GM04504 (cell line): ENCODE results near the gene SAMD10.
"Not testable (repeated sequence)": the region's sequence is repeated elsewhere in the genome, so short reads cannot be mapped to it uniquely, and the experiment has no call there.

ENCODE experiments used
- DNase-seq: peaks from one replicate; pipeline ENCODE4 v3.0.0-alpha.2; 2012; ENCODE audit warnings: low read depth

SAMD10 gene

GRCh38 chr20:64001607-64002011, 22.2 kb upstream of the SAMD10 start:
- DNase-seq: no peak

GRCh38 chr20:64000906-64001305, 21.5 kb upstream of the SAMD10 start:
- no peak for DNase-seq

GRCh38 chr20:63982937-63983336, 3.5 kb upstream of the SAMD10 start:
- DNase-seq: no peak

- peak; percentile 85 for DNase-seq
Measured at GRCh38 chr20:63980806-63981728, 1.6 kb upstream of the SAMD10 start, which contains the start of gene PRPF6. Gene PRPF6 (plus strand): TSS chr20:63981132. CDS start chr20:63981246, 114 bp downstream.

GRCh38 chr20:63980317-63980805, 919 bp upstream of the SAMD10 start:
- DNase-seq: no peak

GRCh38 chr20:63979229-63979556, 249 bp downstream of the SAMD10 start:
- no peak for DNase-seq

GRCh38 chr20:63978319-63979228, 868 bp downstream of the SAMD10 start:
- DNase-seq: no peak

- no peak for DNase-seq
Measured at GRCh38 chr20:63977739-63978276, 1.6 kb downstream of the SAMD10 start.

GRCh38 chr20:63976980-63977738, 2.3 kb downstream of the SAMD10 start:
- no peak for DNase-seq

- not testable (repeated sequence) for DNase-seq
Measured at GRCh38 chr20:63976511-63976910, 2.9 kb downstream of the SAMD10 start.

- DNase-seq: no peak
Measured at GRCh38 chr20:63974402-63975200, 4.8 kb downstream of the SAMD10 start.

GRCh38 chr20:63973636-63974401, 5.6 kb downstream of the SAMD10 start:
- peak; percentile 59 for DNase-seq

- DNase-seq: no peak
Measured at GRCh38 chr20:63973160-63973479, 6.3 kb downstream of the SAMD10 start.

GRCh38 chr20:63972312-63973159, 6.9 kb downstream of the SAMD10 start:
- DNase-seq: no peak

- not testable (repeated sequence) for DNase-seq
Measured at GRCh38 chr20:63971960-63972311, 7.5 kb downstream of the SAMD10 start.

- DNase-seq: no peak
Measured at GRCh38 chr20:63970714-63971431, 8.6 kb downstream of the SAMD10 start.

GRCh38 chr20:63969838-63970713, 9.4 kb downstream of the SAMD10 start, which contains the start of gene ZNF512B:
Gene ZNF512B (minus strand): TSS chr20:63969930. CDS start chr20:63967950, 1,980 bp downstream.
- DNase-seq: no peak
